HEK293 (cell line): Measurements from ENCODE around the gene ZBBX.

Experiments
- CTCF ChIA-PET: fragments of 350-600 bp; formaldehyde crosslinking; extraction: SDS; loops from one replicate; lab custom pipeline; 2021; ENCODE audit warnings: antibody characterized with exemption; lab: Yijun Ruan, JAX
- POLR2A ChIA-PET: fragments of 300-600 bp; formaldehyde crosslinking; extraction: SDS; loops from one replicate; lab custom pipeline; 2020; ENCODE audit warnings: antibody characterized with exemption, inconsistent platforms; lab: Yijun Ruan, JAX
- H3K27ac ChIP-seq: fragments of 200-500 bp; sonication (Bioruptor generic); 2 replicates; pipeline ENCODE4 v1.5.1; 2014; ENCODE audit warnings: low read depth, low read length, control low read depth, inconsistent platforms; ENCODE audit errors: extremely low read depth
- H3K36me3 ChIP-seq, 2 experiments: fragments of 200-500 bp in 1 of 2; sonication (Bioruptor generic) in 1 of 2; 1 replicate in 1 of 2; 2 replicates in 1 of 2; pipeline ENCODE4 v1.5.1; 2014 to 2017; ENCODE audit warnings: inconsistent platforms in 2 of 2, low read length in 2 of 2; ENCODE audit not compliant: control insufficient read depth in 2 of 2, insufficient read depth in 1 of 2
- H3K4me1 ChIP-seq: fragments of 200-500 bp; sonication (Bioruptor generic); 2 replicates; pipeline ENCODE4 v1.5.1; 2014; ENCODE audit warnings: mild to moderate bottlenecking, low read length, inconsistent platforms; ENCODE audit not compliant: control insufficient read depth, insufficient read depth
- H3K4me3 ChIP-seq: 2 replicates; pipeline ENCODE4 v1.5.1; 2011; ENCODE audit warnings: low read depth, mild to moderate bottlenecking, control low read depth, low read length, moderate library complexity
- H3K9me3 ChIP-seq: fragments of 200-500 bp; sonication (Bioruptor generic); 2 replicates; pipeline ENCODE4 v1.5.1; 2014; ENCODE audit warnings: low read depth, low read length, inconsistent platforms; ENCODE audit not compliant: control insufficient read depth, insufficient read depth
- GLI4 ChIP-seq: fragments of 450-650 bp; formaldehyde crosslinking; IDR thresholded peaks from 2 replicates; pipeline ENCODE4 v1.5.1; 2016; ENCODE audit warnings: missing biosample characterization, missing genetic modification characterization
- GLIS2 ChIP-seq: fragments of 450-650 bp; formaldehyde crosslinking; IDR thresholded peaks from 2 replicates; pipeline ENCODE4 v1.5.1; 2016; ENCODE audit warnings: missing biosample characterization, missing genetic modification characterization
- HOXA7 ChIP-seq: sonication (generic); formaldehyde crosslinking; IDR thresholded peaks from 2 replicates; pipeline ENCODE4 v1.8.1; 2022; ENCODE audit warnings: missing genetic modification reagents, borderline replicate concordance
- INSM2 ChIP-seq: fragments of 450-650 bp; formaldehyde crosslinking; IDR thresholded peaks from 2 replicates; pipeline ENCODE4 v1.5.1; 2016; ENCODE audit warnings: missing biosample characterization, missing genetic modification characterization
- KLF8 ChIP-seq: fragments of 450-650 bp; formaldehyde crosslinking; IDR thresholded peaks from 2 replicates; pipeline ENCODE4 v1.5.1; 2016; ENCODE audit warnings: missing biosample characterization, missing genetic modification characterization
- PRDM1 ChIP-seq: fragments of 450-650 bp; formaldehyde crosslinking; IDR thresholded peaks from 2 replicates; pipeline ENCODE4; 2016; ENCODE audit warnings: missing biosample characterization, missing genetic modification characterization
- RBAK ChIP-seq: fragments of 450-650 bp; formaldehyde crosslinking; IDR thresholded peaks from 2 replicates; pipeline ENCODE4 v1.5.1; 2016; ENCODE audit warnings: missing biosample characterization, missing genetic modification characterization
- SP2 ChIP-seq: fragments of 450-650 bp; formaldehyde crosslinking; IDR thresholded peaks from 2 replicates; pipeline ENCODE4 v1.5.1; 2016; ENCODE audit warnings: missing biosample characterization, missing genetic modification characterization
- ZBTB17 ChIP-seq: fragments of 450-650 bp; formaldehyde crosslinking; IDR thresholded peaks from 2 replicates; pipeline ENCODE4 v1.5.1; 2016; ENCODE audit warnings: missing biosample characterization, missing genetic modification characterization
- ZBTB21 ChIP-seq: fragments of 450-650 bp; formaldehyde crosslinking; IDR thresholded peaks from 2 replicates; pipeline ENCODE4 v1.5.1; 2017; ENCODE audit warnings: missing biosample characterization, missing genetic modification characterization
- ZFP69B ChIP-seq: fragments of 450-650 bp; formaldehyde crosslinking; IDR thresholded peaks from 2 replicates; pipeline ENCODE4 v1.5.1; 2016; ENCODE audit warnings: missing biosample characterization, missing genetic modification characterization
- ZNF112 ChIP-seq: fragments of 450-650 bp; formaldehyde crosslinking; IDR thresholded peaks from 2 replicates; pipeline ENCODE4 v1.5.0; 2017; ENCODE audit warnings: missing biosample characterization, missing genetic modification characterization
- ZNF114 ChIP-seq: fragments of 450-650 bp; formaldehyde crosslinking; IDR thresholded peaks from 2 replicates; pipeline ENCODE4 v1.5.0; 2017; ENCODE audit warnings: missing biosample characterization, missing genetic modification characterization
- ZNF169 ChIP-seq: fragments of 450-650 bp; formaldehyde crosslinking; IDR thresholded peaks from 2 replicates; pipeline ENCODE4 v1.5.1; 2016; ENCODE audit warnings: missing biosample characterization, missing genetic modification characterization
- ZNF18 ChIP-seq: fragments of 450-650 bp; formaldehyde crosslinking; IDR thresholded peaks from 2 replicates; pipeline ENCODE4 v1.5.1; 2016; ENCODE audit warnings: missing biosample characterization, missing genetic modification characterization
- ZNF341 ChIP-seq: fragments of 450-650 bp; formaldehyde crosslinking; IDR thresholded peaks from 2 replicates; pipeline ENCODE4; 2016; ENCODE audit warnings: low read depth, missing biosample characterization, missing genetic modification characterization
- ZNF514 ChIP-seq: fragments of 450-650 bp; formaldehyde crosslinking; IDR thresholded peaks from 2 replicates; pipeline ENCODE4 v1.5.1; 2016; ENCODE audit warnings: missing biosample characterization, missing genetic modification characterization
- ZNF658 ChIP-seq: fragments of 450-650 bp; formaldehyde crosslinking; IDR thresholded peaks from 2 replicates; pipeline ENCODE4; 2016; ENCODE audit warnings: missing biosample characterization, missing genetic modification characterization
- ZSCAN23 ChIP-seq: fragments of 450-650 bp; formaldehyde crosslinking; IDR thresholded peaks from 2 replicates; pipeline ENCODE4 v1.5.1; 2016; ENCODE audit warnings: missing biosample characterization, missing genetic modification characterization

Gene ZBBX

GRCh38 chr3:167203062-167203461 lies 177.0 kb downstream of the ZBBX start (continued):
- TF ChIP-seq GLIS2 (tag by site-specific recombination) (no peak), PRDM1 (tag by site-specific recombination) (no peak), ZNF169 (tag by site-specific recombination) (no peak), ZNF514 (tag by site-specific recombination) (no peak), ZSCAN23 (tag by site-specific recombination) (no peak)

GRCh38 chr3:167198949-167199600 lies 181.0 kb downstream of the ZBBX start:
- Histone ChIP-seq H3K36me3 (no peaks in the 10 kb centered on the region), H3K27ac (no peak overlapping the region), H3K9me3 (no peaks in the 10 kb centered on the region), H3K4me1 (no peaks in the 10 kb centered on the region), H3K4me3 (no peak overlapping the region)
- ChIA-PET POLR2A (no interaction called here), CTCF (no interaction called here)
- TF ChIP-seq ZBTB21 (tag by site-specific recombination) (no peak), ZNF18 (no peak), ZNF341 (no peak), ZBTB17 (no peak), ZNF658 (tag by site-specific recombination) (no peak), ZNF112 (tag by site-specific recombination) (no peak), HOXA7 (CRISPR knock-in tag) (no peak), INSM2 (tag by site-specific recombination) (no peak), GLI4 (tag by site-specific recombination) (no peak), ZFP69B (tag by site-specific recombination) (no peak), ZNF114 (tag by site-specific recombination) (no peak), KLF8 (tag by site-specific recombination) (no peak), SP2 (tag by site-specific recombination) (no peak), RBAK (tag by site-specific recombination) (no peak)
